Measurements from ENCODE around the gene LANCL2. TPM values are rescaled to one million over a fixed set of nuclear protein-coding genes. Genes with fewer than 3 reads are reported as not detected.

The LANCL2 gene
- total and polyA plus RNA-seq, 4 donors, result 4.6 to 8.8 (median 7.1) TPM

GRCh38 chr7:55477781-55478374 is 112.7 kb downstream of the LANCL2 start:
- 84 to 89% methylated on average over 13 of the region's 13 CpGs for WGBS, 2 donors
- ATAC-seq (ENCODE audit: low FRiP score) (no peak), DNase-seq (peak in 1 of 2 donors; percentile 5)
- Histone ChIP-seq H3K4me1 (ENCODE audit: control insufficient read depth in 1 of 2, insufficient read depth in 2 of 2, low read length in 2 of 2) (no peaks in the 10 kb centered on the region), H3K9me3 (ENCODE audit: control insufficient read depth, low read length) (no peaks in the 10 kb centered on the region), H3K27ac (ENCODE audit: low read depth in 1 of 2, low read length in 2 of 2) (no peak overlapping the region), H3K4me3 (ENCODE audit: low read length in 2 of 2) (no peak overlapping the region), H3K36me3 (ENCODE audit: control insufficient read depth in 1 of 2, insufficient read depth in 2 of 2, low read length in 1 of 2) (peaks cover 0 to 5% of the 10 kb centered on the region in 2 donors), H3K27me3 (ENCODE audit: control insufficient read depth in 1 of 2, insufficient read depth in 2 of 2, low read length in 1 of 2) (no peaks in the 10 kb centered on the region)
- intact Hi-C loops (cut with DNase I), result no loop called here

- no peak for ATAC-seq (ENCODE audit: low FRiP score)
- no peak for DNase-seq
- Histone ChIP-seq H3K9me3 (ENCODE audit: control insufficient read depth, low read length) (no peaks in the 10 kb centered on the region), H3K4me1 (ENCODE audit: control insufficient read depth in 1 of 2, insufficient read depth in 2 of 2, low read length in 2 of 2) (no peaks in the 10 kb centered on the region), H3K4me3 (ENCODE audit: low read length in 2 of 2) (no peak overlapping the region), H3K27me3 (ENCODE audit: control insufficient read depth in 1 of 2, insufficient read depth in 2 of 2, low read length in 1 of 2) (no peaks in the 10 kb centered on the region), H3K36me3 (ENCODE audit: control insufficient read depth in 1 of 2, insufficient read depth in 2 of 2, low read length in 1 of 2) (peaks cover 0 to 5% of the 10 kb centered on the region in 2 donors), H3K27ac (ENCODE audit: low read depth in 1 of 2, low read length in 2 of 2) (no peak overlapping the region)
- intact Hi-C loops (cut with DNase I), result no loop called here
- 77 to 79% methylated on average over 6 of the region's 6 CpGs for WGBS, 2 donors
Measured at GRCh38 chr7:55478700-55479099, 113.6 kb downstream of the LANCL2 start.

- intact Hi-C loops (cut with DNase I), result no loop called here
Measured at GRCh38 chr7:55481155-55481554, 116.0 kb downstream of the LANCL2 start.

GRCh38 chr7:55483046-55483445 is 117.9 kb downstream of the LANCL2 start:
- Histone ChIP-seq H3K27me3 (ENCODE audit: control insufficient read depth in 1 of 2, insufficient read depth in 2 of 2, low read length in 1 of 2) (no peaks in the 10 kb centered on the region), H3K36me3 (ENCODE audit: control insufficient read depth in 1 of 2, insufficient read depth in 2 of 2, low read length in 1 of 2) (peaks cover 0 to 2% of the 10 kb centered on the region in 2 donors), H3K27ac (ENCODE audit: low read depth in 1 of 2, low read length in 2 of 2) (no peak overlapping the region), H3K9me3 (ENCODE audit: control insufficient read depth, low read length) (no peaks in the 10 kb centered on the region), H3K4me3 (ENCODE audit: low read length in 2 of 2) (no peak overlapping the region), H3K4me1 (ENCODE audit: control insufficient read depth in 1 of 2, insufficient read depth in 2 of 2, low read length in 2 of 2) (no peaks in the 10 kb centered on the region)
- WGBS, 2 donors, result 95% methylated on average over 6 of the region's 6 CpGs
- DNase-seq, result no peak
- intact Hi-C loops (cut with DNase I), result no loop called here
- ATAC-seq (ENCODE audit: low FRiP score), result no peak

More at GRCh38 chr7:55481155-55481554, 116.0 kb downstream of the LANCL2 start:
- 73 to 82% methylated on average over 2 of the region's 2 CpGs for WGBS, 2 donors
- Histone ChIP-seq H3K36me3 (ENCODE audit: control insufficient read depth in 1 of 2, insufficient read depth in 2 of 2, low read length in 1 of 2) (peaks cover 0 to 4% of the 10 kb centered on the region in 2 donors), H3K27me3 (ENCODE audit: control insufficient read depth in 1 of 2, insufficient read depth in 2 of 2, low read length in 1 of 2) (no peaks in the 10 kb centered on the region), H3K4me3 (ENCODE audit: low read length in 2 of 2) (no peak overlapping the region), H3K9me3 (ENCODE audit: control insufficient read depth, low read length) (no peaks in the 10 kb centered on the region), H3K27ac (ENCODE audit: low read depth in 1 of 2, low read length in 2 of 2) (no peak overlapping the region), H3K4me1 (ENCODE audit: control insufficient read depth in 1 of 2, insufficient read depth in 2 of 2, low read length in 2 of 2) (no peaks in the 10 kb centered on the region)
- no peak for ATAC-seq (ENCODE audit: low FRiP score)
- no peak for DNase-seq

Other genes starting within 250 kb of the LANCL2 start
- gene VOPP1, start 207.2 kb downstream of the LANCL2 start, total RNA-seq, result 10 to 100 TPM; 74.1 to 82.9 TPM
- gene VOPP1, start 207.2 kb downstream of the LANCL2 start, polyA plus RNA-seq, result 10 to 100 TPM; 36.3 to 62.9 TPM

Data from aorta (tissue), 5 donors.